Measurements from ENCODE around the gene FBRSL1.

FBRSL1 gene

GRCh38 chr12:132496710-132497109 lies 6.8 kb downstream of the FBRSL1 start:
- DNase-seq (ENCODE audit: low spot score), result no peak

- DNase-seq (ENCODE audit: low spot score), result no peak
These were observed 7.8 kb downstream of the FBRSL1 start for GRCh38 chr12:132497514-132498405.

GRCh38 chr12:132498931-132499330 lies 9.0 kb downstream of the FBRSL1 start:
- DNase-seq (ENCODE audit: low spot score), result no peak

GRCh38 chr12:132500142-132500855 lies 10.3 kb downstream of the FBRSL1 start:
- DNase-seq (ENCODE audit: low spot score), result no peak

- no peak for DNase-seq (ENCODE audit: low spot score)
These were observed 10.9 kb downstream of the FBRSL1 start for GRCh38 chr12:132500856-132501180.

- DNase-seq (ENCODE audit: low spot score), result no peak
These were observed 11.4 kb downstream of the FBRSL1 start for GRCh38 chr12:132501204-132501940.

- peak; percentile 44 for DNase-seq (ENCODE audit: low spot score)
These were observed 12.4 kb downstream of the FBRSL1 start for GRCh38 chr12:132502149-132502881.

GRCh38 chr12:132502882-132503193 lies 12.9 kb downstream of the FBRSL1 start:
- no peak for DNase-seq (ENCODE audit: low spot score)

GRCh38 chr12:132503618-132504204 lies 13.8 kb downstream of the FBRSL1 start:
- DNase-seq (ENCODE audit: low spot score), result no peak

GRCh38 chr12:132505105-132505851 lies 15.3 kb downstream of the FBRSL1 start:
- no peak for DNase-seq (ENCODE audit: low spot score)

- DNase-seq (ENCODE audit: low spot score), result no peak
These were observed 15.9 kb downstream of the FBRSL1 start for GRCh38 chr12:132505852-132506219.

- peak; percentile 44 for DNase-seq (ENCODE audit: low spot score)
These were observed 16.6 kb downstream of the FBRSL1 start for GRCh38 chr12:132506328-132507160.

GRCh38 chr12:132507161-132507538 lies 17.2 kb downstream of the FBRSL1 start:
- DNase-seq (ENCODE audit: low spot score), result no peak

GRCh38 chr12:132507656-132508490 lies 17.9 kb downstream of the FBRSL1 start:
- DNase-seq (ENCODE audit: low spot score), result no peak

GRCh38 chr12:132508491-132508740 lies 18.5 kb downstream of the FBRSL1 start:
- DNase-seq (ENCODE audit: low spot score), result no peak

- DNase-seq (ENCODE audit: low spot score), result no peak
These were observed 19.1 kb downstream of the FBRSL1 start for GRCh38 chr12:132508860-132509732.

- no peak for DNase-seq (ENCODE audit: low spot score)
These were observed 20.3 kb downstream of the FBRSL1 start for GRCh38 chr12:132510111-132510724.
